SW480 (cell line): Measurements from ENCODE around the gene BTLA.
"Not testable (repeated sequence)": the region's sequence is repeated elsewhere in the genome, so short reads cannot be mapped to it uniquely, and the experiment has no call there.

Experiments
- DNase-seq: peaks from one replicate; pipeline ENCODE4 v3.0.0-alpha.2; 2016; ENCODE audit warnings: low spot score

Gene BTLA, protein sequence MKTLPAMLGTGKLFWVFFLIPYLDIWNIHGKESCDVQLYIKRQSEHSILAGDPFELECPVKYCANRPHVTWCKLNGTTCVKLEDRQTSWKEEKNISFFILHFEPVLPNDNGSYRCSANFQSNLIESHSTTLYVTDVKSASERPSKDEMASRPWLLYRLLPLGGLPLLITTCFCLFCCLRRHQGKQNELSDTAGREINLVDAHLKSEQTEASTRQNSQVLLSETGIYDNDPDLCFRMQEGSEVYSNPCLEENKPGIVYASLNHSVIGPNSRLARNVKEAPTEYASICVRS

DNA sequence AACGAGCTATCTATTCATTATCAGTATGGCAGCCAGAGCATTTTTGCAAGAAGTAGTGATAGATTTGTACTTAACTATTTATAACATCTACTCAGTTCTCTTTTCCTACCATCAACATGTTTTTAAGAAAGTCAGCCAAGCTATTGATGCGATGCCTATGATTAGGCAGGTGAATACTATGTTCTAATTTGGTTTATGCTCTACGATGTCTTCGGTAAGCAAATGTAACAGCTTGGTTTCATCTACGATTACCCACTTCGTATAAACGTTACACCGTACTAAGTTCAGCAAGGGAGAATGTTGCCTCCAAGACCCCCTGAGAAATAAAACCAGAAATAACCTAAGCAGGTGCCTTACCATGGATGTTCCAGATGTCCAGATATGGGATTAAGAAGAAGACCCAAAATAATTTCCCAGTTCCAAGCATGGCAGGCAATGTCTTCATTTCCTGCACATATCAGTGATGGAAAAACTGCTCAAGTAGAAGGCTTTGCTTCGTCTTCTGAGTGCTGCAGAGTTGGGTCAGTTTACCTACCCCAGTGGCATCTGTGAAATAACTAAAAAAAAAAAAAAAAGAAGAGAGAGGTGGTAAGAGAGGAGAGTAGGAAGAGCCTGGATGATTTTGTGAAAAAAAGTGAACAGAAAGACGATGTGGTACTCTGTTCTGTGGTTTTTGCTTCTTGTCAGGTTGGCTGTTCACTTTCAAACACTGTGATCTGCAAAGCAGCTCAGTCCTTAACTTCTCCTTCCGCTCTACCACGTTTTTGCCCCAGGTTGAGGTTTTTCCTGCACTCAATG, at the start of gene BTLA:
Gene BTLA (minus strand): TSS at position 559 of the 798 bp plus-strand sequence. CDS start 114 bp downstream, at position 445.
- no peak for DNase-seq

DNA sequence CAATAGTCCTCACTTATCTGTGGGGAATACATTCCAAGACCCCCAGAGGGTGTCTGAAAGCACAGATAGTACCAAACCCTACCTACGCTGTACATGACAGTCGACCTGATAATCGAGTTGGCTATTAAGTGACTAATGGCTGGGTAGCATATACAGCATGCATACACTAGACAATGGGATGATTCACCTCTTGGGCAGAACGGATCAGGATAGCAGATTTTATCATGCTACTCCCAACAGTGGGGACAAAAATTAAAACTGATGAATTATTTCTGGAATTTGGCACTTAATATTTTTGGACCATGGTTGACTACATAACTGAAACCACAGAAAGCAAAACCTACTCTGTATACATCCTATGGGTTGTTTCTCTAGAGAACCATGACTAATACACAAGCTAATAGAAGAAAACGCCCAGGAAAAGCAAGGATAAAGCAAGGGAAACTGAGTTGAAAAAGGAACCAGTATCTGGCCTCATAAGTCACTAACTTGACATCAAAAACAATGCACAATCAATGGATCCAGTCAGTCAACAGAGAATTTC, 47.0 kb upstream of the BTLA start:
- DNase-seq: no peak

DNA sequence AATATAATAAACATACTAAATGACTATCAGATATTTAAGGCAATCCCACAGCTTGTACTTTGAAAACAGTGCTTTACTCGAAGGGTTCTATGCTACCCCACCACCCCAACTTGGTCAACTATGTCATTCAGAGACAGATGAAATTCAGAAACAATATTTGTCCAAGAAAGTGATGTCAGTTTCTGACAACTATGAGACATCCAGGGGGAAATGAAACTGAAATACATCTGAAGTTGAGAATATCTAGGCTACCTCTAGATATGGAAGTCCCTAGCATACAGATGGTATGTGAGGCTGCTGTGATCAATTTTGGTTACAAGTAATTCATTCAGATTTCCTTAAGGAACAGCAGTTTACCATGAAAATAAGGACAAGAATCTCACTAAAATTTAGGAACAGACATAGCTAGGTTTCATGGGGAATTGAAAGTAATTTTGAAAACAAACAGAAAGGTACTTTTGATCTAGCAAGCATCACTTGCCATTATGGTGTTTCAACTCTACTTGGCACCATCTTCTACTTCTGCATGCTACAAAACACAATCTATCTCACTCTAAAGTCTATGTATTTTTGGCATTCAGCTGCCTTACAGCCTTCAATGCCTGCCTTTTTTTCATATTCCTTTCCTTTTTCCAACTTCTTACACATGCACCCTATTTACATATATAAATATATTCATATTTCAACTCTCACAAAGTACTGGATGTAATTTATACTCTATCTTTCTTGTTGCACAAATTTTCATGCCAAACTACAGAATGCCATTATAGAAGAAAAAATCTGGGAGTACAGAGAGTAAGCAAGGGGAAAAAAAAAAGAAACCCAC, 40.8 kb upstream of the BTLA start:
- DNase-seq: no peak

DNA sequence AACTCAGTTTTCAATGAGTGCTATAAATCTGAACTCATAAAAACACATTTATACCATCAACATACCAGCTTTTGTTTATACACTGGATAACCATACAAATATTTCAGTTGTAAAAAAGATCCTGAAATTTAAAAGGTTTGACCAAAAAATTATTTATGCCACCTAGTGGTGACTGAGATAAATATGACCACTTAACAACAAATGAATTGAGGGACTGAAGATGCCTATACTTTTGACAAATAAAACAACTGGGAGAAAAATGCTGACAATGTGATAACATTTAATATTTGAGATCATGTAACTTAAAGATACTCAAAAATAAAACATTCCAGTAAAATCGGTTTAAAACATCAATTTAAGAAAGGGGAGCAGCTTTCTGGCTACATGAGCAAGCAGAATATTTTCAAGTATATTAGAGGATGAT, 32.1 kb upstream of the BTLA start:
- DNase-seq: peak; percentile 14

DNA sequence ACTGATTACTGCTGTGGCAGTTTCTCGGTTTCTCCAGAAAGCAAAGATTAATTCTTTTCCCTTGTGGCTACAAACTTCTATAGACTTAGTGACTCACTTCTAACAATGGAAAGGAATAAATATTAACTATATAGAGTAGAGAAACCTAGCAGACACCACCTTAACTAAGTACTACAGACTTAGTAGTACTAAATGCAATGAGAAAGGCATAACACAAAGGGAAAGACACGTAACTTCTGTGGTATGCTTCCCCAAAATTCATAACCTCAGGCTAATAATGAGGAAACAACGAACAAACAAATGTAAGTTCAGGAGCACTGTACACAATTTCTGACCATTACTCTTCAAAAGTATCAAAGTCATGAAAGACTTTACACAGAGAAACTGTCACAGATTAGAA, 31.3 kb upstream of the BTLA start:
- DNase-seq: no peak

DNA sequence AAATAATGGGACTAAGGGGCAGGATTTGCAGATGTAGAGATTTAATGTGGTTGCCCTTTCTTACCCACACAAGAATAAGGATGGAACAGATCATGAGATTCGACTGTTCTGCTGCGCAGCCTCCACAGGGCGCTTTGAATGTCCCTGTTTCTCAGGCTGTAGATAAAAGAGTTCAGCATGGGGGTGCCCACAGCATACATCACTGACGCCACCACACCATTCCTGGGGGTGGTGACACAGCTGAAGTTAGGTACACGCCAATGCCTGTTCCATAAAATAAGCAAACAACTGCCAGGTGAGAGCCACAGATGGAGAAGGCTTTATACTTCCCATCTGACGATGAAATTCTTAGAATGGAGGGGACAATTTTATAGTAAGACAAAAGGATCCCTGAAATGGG, 24.9 kb upstream of the BTLA start:
- not testable (repeated sequence) for DNase-seq

DNA sequence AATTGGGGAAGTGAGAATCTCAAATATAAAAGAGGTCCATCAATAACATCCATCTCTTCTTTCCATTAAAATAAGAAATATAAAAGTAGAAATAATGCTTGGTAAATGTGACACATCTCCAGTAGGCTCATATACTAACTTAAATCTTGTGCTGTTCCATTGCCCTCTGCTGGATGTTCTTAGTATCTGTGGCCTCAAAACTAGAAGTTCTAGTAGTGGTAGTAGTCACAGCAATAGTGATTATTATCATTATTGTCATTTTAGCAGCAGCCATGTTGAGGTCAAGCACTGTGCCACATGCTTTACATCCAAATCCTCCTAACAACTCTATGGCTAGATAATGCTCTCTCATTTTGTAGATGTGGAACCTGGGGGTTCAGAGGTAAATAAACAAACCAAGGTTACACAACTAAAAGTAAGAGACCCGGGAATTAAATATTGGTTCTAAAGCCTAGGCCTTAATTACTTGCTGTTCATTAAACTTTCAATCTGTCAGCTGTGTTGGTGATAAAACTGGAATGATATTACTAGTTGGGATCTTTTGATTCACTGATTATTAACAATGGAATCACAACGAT, 20.2 kb upstream of the BTLA start:
- DNase-seq: peak; percentile 74

DNA sequence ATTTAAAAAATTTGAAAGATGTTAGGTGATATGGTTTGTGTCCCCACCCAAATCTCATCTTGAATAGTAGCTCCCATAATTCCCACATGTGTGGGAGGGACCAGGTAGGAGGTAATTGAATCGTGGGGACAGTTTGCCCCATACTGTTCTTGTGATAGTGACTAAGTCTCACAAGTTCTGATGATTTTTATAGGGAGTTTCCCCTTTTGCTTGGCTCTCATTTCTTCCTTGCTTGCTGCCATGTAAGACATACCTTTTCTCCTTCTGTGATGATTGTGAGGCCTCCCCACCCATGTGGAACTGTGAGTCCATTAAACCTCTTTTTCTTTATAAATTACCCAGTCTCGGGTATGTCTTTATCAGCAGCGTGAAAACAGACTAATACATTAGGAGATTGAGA, 19.7 kb upstream of the BTLA start:
- DNase-seq: not testable (repeated sequence)

DNA sequence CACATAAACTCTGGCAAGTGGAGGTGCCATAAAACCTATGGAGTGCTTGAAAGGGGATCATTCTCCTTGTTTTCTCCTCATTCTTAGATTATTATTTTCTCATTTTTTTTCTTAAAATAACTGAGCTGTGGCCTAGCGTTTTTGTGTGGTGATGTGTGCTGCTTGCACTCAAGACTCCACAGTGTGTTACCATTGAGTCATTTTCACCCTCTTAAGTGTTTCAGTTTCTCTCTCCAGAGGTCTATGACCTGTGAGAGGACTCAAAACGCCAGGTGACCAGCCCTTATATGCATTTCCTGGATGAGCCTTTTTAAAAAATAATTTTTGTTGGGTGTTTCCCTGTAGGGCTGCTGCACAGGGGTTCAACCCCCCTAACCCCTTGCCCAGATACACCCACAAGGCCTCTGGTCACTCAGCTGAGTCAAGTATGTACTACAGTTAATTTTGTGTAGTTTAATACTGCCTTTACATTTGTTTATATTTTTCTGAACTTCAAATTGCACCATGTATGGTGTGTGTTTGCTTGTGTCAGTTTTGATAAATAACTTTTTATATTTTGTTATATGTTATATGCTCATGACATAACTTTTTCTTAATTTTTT, 15.4 kb upstream of the BTLA start:
- no peak for DNase-seq

DNA sequence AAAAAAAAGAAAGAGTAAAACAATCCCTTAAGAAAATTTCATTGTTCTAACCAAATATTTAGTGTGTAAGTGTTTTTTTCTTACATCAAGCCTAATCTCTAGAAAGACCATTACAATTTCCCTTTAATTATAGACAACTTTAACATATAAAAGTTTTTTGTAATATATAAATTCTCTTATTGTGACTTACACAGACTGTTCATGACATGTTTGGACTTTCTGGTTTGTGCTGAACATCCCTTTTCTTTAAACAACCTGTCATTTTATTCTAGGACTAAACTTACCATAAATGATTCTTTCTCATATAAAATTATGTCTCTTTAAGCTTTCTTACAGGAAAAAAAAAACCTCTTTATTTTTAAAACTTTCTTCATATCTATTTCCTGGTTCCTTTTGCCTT, 13.0 kb upstream of the BTLA start:
- no peak for DNase-seq

DNA sequence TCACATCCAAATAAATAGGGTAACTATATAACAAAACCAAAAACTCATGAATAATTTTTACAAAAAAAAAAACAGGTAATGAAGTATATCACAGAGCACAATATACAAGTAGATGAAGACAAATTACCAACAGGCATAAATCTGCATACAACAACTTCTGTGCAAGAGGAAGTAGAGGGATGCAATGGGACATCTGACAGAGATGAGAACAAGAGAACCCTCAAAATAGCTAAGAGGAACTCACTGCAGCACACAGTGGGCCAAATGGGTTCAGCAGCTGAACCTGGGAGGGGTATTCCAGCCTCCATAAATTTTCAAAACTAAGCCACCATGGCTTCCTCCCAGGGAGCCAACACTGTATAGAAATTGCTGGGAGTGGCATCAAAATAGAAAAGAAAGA, 9.6 kb upstream of the BTLA start:
- DNase-seq: no peak

DNA sequence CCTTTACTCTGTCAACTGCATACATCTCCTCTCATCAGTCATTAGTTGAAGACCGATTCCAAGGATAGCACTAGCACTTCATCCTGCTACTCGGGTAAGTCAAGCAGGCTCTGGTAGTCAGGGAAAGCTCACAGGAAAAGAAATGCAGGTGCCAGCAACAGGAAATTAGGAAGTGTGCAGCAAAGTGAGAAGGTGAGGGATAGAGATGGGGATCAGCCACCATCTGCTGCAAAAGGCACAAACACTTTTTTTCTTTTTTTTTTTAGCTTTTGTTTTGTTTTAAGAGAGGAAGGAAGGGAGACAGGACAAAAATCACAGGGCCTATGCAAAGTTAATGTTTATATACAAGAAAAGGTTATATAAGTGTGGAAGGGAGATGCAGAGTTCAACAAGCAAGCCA, 9.0 kb upstream of the BTLA start:
- DNase-seq: no peak

DNA sequence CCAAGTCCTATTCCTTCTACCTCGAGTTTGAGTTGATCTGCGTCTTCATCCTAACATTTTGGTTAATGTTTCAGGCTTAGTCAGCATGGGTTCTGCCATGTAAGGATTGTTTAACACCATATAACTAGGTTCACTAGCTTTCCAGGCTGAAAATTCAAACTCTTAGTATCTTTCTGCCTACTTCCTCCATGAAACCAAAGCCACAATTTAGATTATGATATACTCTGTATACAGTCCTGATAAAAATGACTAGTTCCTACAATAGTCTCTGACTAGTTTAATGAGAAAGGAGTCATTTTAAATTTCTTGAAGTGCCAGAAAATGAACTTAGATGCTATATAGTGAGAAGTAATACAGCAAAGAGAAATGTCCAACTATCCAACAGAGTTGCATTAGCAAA, 6.6 kb upstream of the BTLA start:
- no peak for DNase-seq

DNA sequence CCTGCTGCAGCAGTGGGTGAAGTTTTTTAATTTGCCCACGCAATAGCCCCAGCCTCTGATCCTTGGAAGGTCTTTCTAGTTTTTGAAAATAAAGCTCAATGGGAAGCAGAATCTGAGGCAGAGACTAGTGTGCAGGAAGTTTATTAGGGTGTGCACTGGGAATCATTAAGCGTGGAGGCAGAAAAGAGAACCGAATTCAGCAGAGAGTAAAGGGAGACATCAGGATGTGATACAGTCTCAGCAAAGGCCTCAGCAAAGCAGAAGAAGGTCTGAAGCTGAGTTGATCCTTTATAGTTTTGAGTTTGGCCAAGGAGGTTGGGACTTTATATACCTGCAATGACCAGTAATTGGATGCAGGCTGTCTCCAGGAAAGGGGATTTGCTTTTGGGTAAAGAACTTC, 4.9 kb upstream of the BTLA start:
- DNase-seq: no peak

DNA sequence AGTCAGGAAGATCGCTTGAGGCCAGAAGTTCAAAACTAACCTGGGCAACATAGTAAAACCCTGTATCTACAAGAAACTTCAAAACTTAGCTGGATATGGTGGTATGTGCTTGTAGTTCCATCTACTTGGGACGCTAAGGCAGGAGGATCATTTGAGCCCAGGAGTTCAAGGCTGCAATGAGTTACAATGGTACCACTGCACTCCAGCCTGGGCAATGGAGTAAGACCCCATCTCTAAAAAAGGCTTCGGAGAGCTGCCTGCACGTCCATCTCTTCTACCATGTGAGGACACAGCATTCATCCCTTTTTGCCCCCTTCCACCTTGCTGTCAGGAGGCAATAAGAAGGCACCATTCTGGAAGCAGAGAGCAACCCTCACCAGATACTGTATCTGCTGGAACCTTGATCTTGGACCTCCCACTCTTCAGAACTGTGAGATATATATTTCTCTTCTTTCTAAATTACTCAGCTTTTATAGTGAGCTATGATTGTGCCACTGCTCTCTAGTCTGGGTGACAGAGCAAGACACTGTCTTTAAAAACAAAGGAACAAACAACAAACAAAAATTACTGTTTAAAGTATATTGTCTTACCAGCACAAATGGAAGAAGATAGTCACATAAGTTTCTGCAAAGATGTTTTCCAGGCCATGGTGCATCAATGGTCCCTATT, 4.2 kb upstream of the BTLA start:
- no peak for DNase-seq

DNA sequence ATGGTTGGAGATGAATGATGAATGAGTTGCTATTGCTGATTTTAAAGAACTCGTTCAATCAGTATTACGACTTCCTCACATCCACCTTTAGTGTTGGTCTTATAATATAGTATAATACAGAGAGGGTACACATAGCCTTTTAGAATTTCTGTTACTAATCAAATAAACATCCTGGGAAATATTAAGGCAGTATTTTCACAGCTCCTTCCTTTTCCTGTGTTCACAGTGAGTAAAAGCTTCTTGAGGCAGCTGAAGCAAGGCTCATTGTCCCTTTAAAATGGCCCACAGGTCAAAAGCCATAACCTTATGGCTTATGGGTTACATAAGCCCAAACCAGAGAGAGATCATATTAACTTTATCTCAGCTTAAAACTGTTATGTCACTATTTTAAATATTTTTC, 1.3 kb upstream of the BTLA start:
- DNase-seq: no peak

DNA sequence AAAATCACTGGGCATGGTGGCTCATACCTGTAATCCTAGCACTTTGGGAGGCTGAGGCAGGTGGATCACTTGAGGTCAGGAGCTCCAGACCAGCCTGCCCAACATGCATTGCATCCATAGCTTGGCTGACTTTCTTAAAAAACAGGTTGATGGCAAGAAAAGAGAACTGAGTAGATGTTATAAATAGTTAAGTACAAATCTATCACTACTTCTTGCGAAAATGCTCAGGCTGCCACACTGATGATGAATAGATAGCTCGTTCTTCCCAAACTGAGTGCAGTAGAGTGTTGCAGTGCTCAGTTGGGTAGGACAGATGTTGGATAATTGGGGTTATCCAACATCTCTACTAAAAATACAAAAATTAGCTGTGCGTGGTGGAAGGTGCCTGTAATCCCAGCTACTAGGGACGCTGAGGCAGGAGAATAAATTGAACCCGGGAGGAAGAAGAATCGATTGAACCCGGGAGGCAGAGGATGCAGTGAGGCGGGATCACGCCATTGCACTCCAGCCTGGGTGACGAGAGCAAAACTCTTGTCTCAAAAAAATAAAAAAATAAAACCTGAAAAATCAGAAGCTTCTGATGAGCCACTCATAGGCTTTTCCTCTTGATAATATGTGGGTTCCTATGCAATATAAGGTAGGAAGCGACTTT, 1.2 kb downstream of the BTLA start:
- DNase-seq: no peak

DNA sequence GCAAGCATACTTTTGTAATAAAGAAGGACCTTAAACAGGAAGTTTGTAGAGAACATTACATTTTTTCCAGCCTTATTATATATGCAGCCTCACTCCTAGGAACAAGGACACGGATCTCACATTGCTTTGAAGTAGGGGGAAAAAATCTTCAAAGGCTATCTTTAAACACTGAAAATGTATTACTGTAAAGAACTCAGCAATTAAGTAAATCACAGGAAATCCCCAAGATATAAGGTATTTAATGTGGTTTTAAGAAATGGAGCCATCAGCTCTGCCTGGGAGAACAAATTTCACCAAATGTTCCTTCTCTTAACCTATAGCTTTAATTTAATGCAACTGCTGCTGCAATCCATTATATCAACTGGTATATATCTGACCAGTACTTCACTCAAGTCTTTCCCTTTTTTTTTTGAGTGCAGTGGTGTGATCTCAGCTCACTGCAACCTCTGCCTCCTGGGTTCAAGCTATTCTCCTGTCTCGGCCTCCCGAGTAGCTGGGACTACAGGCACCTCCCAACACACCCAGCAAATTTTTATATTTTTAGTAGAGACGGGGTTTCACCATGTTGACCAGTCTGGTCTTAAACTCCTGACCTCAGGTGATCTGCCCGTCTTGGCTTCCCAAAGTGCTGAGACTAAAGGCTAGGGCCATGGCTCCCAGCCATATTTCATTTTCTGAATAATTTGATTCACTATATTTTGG, 2.8 kb downstream of the BTLA start:
- no peak for DNase-seq

DNA sequence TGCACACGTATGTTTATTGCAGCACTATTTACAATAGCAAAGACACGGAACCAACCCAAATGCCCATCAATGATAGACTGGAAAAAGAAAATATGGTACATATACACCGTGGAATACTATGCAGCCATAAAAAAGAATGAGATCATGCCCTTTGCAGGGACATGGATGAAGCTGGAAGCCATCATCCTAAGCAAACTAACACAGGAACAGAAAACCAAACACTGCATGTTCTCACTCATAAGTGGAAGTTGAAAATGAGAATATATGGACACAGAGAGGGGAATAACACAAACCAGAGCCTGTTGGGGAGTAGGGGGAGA, 4.9 kb downstream of the BTLA start:
- not testable (repeated sequence) for DNase-seq

DNA sequence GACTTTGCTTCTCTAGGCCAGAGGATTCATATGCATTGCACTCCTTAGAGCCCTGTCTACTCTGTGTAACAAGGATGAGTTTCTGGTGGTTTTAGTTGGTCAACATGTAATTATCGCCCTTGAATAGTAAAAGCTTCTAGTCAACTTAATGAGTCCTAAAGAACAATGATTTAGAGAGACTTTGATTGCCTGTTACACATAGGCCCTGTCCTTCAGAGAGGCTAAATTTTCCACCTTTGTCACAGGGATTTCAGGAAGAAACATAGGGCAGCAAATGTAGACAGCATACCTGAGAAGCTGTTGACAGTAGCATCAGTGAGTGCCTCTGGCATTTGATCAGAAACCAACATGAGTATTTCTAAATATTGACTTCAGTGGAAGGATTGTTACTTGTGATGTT, 7.1 kb downstream of the BTLA start:
- no peak for DNase-seq
